Neutrophil (primary cell): ENCODE results near the gene DOK3.

Experiments used
- H3K27ac ChIP-seq: fragments of 200-600 bp; sonication (generic); 2 replicates; pipeline ENCODE4 v1.5.1; 2016; ENCODE audit warnings: mild to moderate bottlenecking, moderate library complexity
- H3K27me3 ChIP-seq: fragments of 200-600 bp; sonication (generic); 2 replicates; pipeline ENCODE4 v1.6.0; 2016; ENCODE audit warnings: mild to moderate bottlenecking
- H3K36me3 ChIP-seq: fragments of 200-600 bp; sonication (generic); 2 replicates; pipeline ENCODE4 v1.5.1; 2017
- H3K4me1 ChIP-seq, 2 experiments: fragments of 200-600 bp in 1 of 2; sonication (generic) in 1 of 2; 1 replicate in 1 of 2; 2 replicates in 1 of 2; pipeline versions ENCODE4 v1.5.1 to v1.6.1; 2013 to 2016; ENCODE audit warnings: low read depth in 1 of 2, low read length in 1 of 2, mild to moderate bottlenecking in 1 of 2, moderate library complexity in 1 of 2; ENCODE audit not compliant: control insufficient read depth in 1 of 2, insufficient read depth in 1 of 2
- H3K4me3 ChIP-seq, 2 experiments: fragments of 200-600 bp in 1 of 2; sonication (generic) in 1 of 2; 1 replicate in 1 of 2; 2 replicates in 1 of 2; pipeline ENCODE4 v1.5.1; 2013 to 2016; ENCODE audit warnings: low read depth in 1 of 2, low read length in 1 of 2, mild to moderate bottlenecking in 1 of 2, moderate library complexity in 1 of 2
- H3K9me3 ChIP-seq: fragments of 200-600 bp; sonication (generic); 2 replicates; pipeline ENCODE4 v1.5.1; 2016
- TF ChIP-seq, protein P1 (sequence below): fragments of 200-600 bp; sonication (generic); IDR thresholded peaks from 2 replicates; pipeline ENCODE4 v1.5.1; 2016; ENCODE audit warnings: antibody characterized with exemption

The DOK3 gene

GRCh38 chr5:177462021-177462670, 47.5 kb downstream of the DOK3 start:
- H3K9me3 ChIP-seq: no peaks in the 10 kb centered on the region
- H3K4me3 ChIP-seq: peak overlapping the region; percentile 42 to 52
- H3K36me3 ChIP-seq: peaks cover 34% of the 10 kb centered on the region
- peaks cover 47 to 49% of the 10 kb centered on the region in 2 experiments for H3K4me1 ChIP-seq
- H3K27me3 ChIP-seq: no peaks in the 10 kb centered on the region
- TF ChIP-seq, protein P1, sequence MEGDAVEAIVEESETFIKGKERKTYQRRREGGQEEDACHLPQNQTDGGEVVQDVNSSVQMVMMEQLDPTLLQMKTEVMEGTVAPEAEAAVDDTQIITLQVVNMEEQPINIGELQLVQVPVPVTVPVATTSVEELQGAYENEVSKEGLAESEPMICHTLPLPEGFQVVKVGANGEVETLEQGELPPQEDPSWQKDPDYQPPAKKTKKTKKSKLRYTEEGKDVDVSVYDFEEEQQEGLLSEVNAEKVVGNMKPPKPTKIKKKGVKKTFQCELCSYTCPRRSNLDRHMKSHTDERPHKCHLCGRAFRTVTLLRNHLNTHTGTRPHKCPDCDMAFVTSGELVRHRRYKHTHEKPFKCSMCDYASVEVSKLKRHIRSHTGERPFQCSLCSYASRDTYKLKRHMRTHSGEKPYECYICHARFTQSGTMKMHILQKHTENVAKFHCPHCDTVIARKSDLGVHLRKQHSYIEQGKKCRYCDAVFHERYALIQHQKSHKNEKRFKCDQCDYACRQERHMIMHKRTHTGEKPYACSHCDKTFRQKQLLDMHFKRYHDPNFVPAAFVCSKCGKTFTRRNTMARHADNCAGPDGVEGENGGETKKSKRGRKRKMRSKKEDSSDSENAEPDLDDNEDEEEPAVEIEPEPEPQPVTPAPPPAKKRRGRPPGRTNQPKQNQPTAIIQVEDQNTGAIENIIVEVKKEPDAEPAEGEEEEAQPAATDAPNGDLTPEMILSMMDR: peak; percentile 50
- H3K27ac ChIP-seq: peak overlapping the region; percentile 94

DNA sequence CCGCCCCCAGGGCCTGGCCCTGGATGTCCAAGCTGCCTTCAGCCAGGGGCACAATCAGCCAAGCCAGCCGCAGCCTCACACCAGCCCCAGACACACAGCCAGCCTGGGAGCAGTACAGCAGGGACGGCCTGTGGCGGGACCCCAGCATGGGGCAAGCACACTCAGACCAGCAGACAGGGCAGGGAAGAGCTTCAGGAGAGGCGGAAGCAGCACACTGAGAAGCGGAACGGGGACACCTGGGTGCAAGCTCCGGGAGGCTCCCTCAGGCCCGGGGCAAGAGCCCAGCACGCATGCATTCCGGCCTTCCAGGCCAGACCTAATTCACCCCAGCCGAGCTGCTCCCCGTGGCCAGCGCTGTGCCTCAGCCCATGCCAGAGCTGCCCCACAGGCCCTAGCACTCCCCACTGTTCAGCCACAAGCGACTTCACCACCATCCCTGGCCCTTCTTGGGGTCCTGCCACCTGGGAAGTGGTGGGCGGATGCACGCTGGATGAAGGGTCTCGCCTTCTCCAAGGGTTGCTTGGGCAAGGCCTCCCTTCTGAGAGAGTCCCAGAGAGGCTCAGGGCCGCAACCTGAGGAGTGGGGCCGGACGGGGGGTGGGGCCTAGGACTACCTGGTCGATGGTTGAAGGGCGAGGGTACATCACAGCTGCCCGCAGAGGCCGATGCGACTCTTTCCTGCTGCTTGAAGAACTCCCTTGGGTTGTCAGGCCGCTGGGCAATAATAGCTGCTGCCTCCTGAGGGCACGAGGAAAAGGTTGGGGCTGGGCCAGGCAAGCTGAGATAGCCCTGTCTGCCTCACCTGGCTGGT, 49.6 kb downstream of the DOK3 start:
- Histone ChIP-seq H3K36me3 (peaks cover 37% of the 10 kb centered on the region), H3K4me3 (no peak overlapping the region), H3K9me3 (no peaks in the 10 kb centered on the region), H3K27me3 (no peaks in the 10 kb centered on the region), H3K4me1 (peaks cover 63 to 68% of the 10 kb centered on the region in 2 experiments), H3K27ac (no peak overlapping the region)
- TF ChIP-seq, protein P1: no peak

DNA sequence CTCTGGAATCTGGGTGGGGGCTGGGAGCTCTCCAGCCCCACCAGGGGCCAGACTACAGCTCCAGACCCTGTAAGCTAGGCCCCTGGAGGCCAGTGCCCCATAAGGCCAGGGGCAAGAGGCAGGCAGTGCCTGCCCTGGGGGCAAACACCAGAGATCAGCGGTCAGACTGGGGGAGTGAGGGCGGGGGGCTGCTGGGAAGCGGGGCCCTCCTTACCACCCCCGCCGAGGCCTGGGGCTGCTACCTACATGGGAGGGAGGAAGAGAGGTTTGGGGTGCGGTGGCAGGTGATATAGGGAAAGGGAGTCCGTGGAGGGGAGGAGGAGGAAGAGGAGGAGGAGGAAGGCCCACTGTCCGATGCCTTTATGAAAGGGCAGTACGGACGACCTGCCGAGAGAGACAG, 50.3 kb downstream of the DOK3 start:
- TF ChIP-seq, protein P1: no peak
- no peak overlapping the region for H3K27ac ChIP-seq
- H3K36me3 ChIP-seq: peaks cover 37% of the 10 kb centered on the region
- H3K27me3 ChIP-seq: no peaks in the 10 kb centered on the region
- no peak overlapping the region for H3K4me3 ChIP-seq
- peaks cover 66 to 74% of the 10 kb centered on the region in 2 experiments for H3K4me1 ChIP-seq
- H3K9me3 ChIP-seq: no peaks in the 10 kb centered on the region

DNA sequence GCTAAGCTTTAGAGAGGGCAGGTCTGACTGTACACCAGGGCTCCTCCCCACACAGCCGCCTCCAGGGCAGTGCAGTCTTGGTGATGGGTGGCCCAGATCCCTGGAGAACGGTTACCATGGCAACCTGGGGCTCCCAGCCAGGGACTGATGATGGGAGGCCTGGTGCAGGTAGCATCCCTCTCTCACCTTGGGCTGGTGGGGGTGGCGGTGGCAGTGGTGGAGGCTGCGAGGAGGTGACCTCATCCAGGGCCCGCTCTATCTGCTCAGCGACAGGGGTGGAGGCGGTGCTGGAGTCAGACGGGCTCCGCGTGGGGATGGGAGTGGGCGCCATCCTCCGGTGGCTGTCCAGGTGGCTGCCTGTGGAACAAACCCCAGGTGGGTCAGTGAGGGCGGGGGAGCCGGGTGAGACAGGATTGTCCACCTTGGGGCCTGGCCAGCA, 50.7 kb downstream of the DOK3 start:
- peaks cover 70 to 78% of the 10 kb centered on the region in 2 experiments for H3K4me1 ChIP-seq
- H3K27ac ChIP-seq: no peak overlapping the region
- H3K27me3 ChIP-seq: no peaks in the 10 kb centered on the region
- no peak overlapping the region for H3K4me3 ChIP-seq
- H3K36me3 ChIP-seq: peaks cover 37% of the 10 kb centered on the region
- TF ChIP-seq, protein P1: no peak
- no peaks in the 10 kb centered on the region for H3K9me3 ChIP-seq

- peaks cover 37% of the 10 kb centered on the region for H3K36me3 ChIP-seq
- no peak overlapping the region for H3K4me3 ChIP-seq
- TF ChIP-seq, protein P1: no peak
- H3K9me3 ChIP-seq: no peaks in the 10 kb centered on the region
- peaks cover 70 to 79% of the 10 kb centered on the region in 2 experiments for H3K4me1 ChIP-seq
- H3K27ac ChIP-seq: peak overlapping the region; percentile 97
- H3K27me3 ChIP-seq: no peaks in the 10 kb centered on the region
These were observed 51.6 kb downstream of the DOK3 start for GRCh38 chr5:177457852-177458681.
